SK-N-SH (cell line): ENCODE measurements around the gene CD70.

Experiments
- CTCF ChIP-seq: fragments of 200-600 bp; sonication (generic); IDR thresholded peaks from 2 replicates; pipeline ENCODE4 v1.6.1; 2017; ENCODE audit warnings: antibody characterized with exemption, mild to moderate bottlenecking, moderate library complexity
- EP300 ChIP-seq, 2 experiments: IDR thresholded peaks; 2 replicates each; pipeline versions ENCODE4 v1.4.0 to v1.6.1; 2012; ENCODE audit warnings: borderline replicate concordance in 1 of 2, low read depth in 1 of 2, low read length in 1 of 2
- EZH2phosphoT487 ChIP-seq: fragments of 200-600 bp; sonication (generic); IDR thresholded peaks from 2 replicates; pipeline ENCODE4 v1.6.1; 2017; ENCODE audit warnings: low read depth, mixed run types, mild to moderate bottlenecking, antibody characterized with exemption, moderate library complexity, borderline replicate concordance
- USF2 ChIP-seq: fragments of 150-350 bp; IDR thresholded peaks from 2 replicates; pipeline ENCODE4 v1.6.1; 2017; ENCODE audit warnings: antibody characterized with exemption, low read length, low read depth, borderline replicate concordance

GRCh38 chr19:6568816-6569215 lies 22.1 kb downstream of the CD70 start:
- TF ChIP-seq EZH2phosphoT487 (no peak), CTCF (no peak), EP300 (IDR thresholded peaks at IDR 0.05; ENCODE audit: borderline replicate concordance in 1 of 2, low read depth in 1 of 2, low read length in 1 of 2) (no peak), USF2 (no peak)
